ENCODE results near the gene GPR87. TPM values are rescaled to one million over a fixed set of nuclear protein-coding genes. Genes with fewer than 3 reads are reported as not detected.

The GPR87 gene
- total RNA-seq, 1 donor from 2014 or later, result 13.5 TPM

Other genes with a start within 250 kb of the GPR87 start
- gene MED12L, start 231.2 kb downstream of the GPR87 start, total RNA-seq, result 3.9 TPM
- 4.7 TPM for gene GPR171, start 113.6 kb downstream of the GPR87 start, total RNA-seq
- gene P2RY14, start 38.3 kb downstream of the GPR87 start, total RNA-seq, result 0.68 TPM
- gene P2RY13, start 12.7 kb upstream of the GPR87 start, total RNA-seq, result 1.2 TPM
- 0.94 TPM for gene P2RY12, start 67.9 kb upstream of the GPR87 start, total RNA-seq
- 3.3 TPM for gene IGSF10, start 144.2 kb upstream of the GPR87 start, total RNA-seq

Measured in ureter (tissue), 1 donor.